Activated T-cell treated with anti-CD3 and anti-CD28 coated beads, Interleukin-2, amount 50 U/mL, for 4 hours (primary cell): ENCODE data around the gene NRCAM. TPM values are rescaled to one million over a fixed set of nuclear protein-coding genes. Genes with fewer than 3 reads are reported as not detected.

Experiments used
- ATAC-seq, 2 donors: fragments of 200-7000 bp; cut with Tn5 transposase; one replicate each; pipeline ENCODE4 v1.10.0; 2021
- DNase-seq: peaks from one replicate; pipeline ENCODE4 v3.0.0-alpha.2; 2020
- H3K27me3 Mint-ChIP-seq: one replicate; pipeline ENCODE4 v1.8.0; 2021; ENCODE audit warnings: low read depth, mixed read lengths
- H3K36me3 Mint-ChIP-seq: one replicate; pipeline ENCODE4 v1.8.0; 2022; ENCODE audit warnings: mixed read lengths; ENCODE audit not compliant: insufficient read depth
- H3K4me1 Mint-ChIP-seq: one replicate; pipeline ENCODE4 v1.8.0; 2021; ENCODE audit warnings: low read depth, mixed read lengths
- H3K4me3 Mint-ChIP-seq: one replicate; pipeline ENCODE4 v1.8.0; 2021; ENCODE audit warnings: mild to moderate bottlenecking, moderate library complexity, mixed read lengths
- H3K9me3 Mint-ChIP-seq: one replicate; pipeline ENCODE4 v1.8.0; 2021; ENCODE audit warnings: mixed read lengths
- total RNA-seq, 3 donors: library from RNA; stranded (reverse); gene quantifications; one replicate each; pipeline ENCODE4 v1.2.1, GENCODE V29; 2021

NRCAM gene
- total RNA-seq, 3 donors from 2014 or later = 0.53 to 0.73 (median 0.69) TPM

- Mint-ChIP-seq H3K4me1 (no peaks in the 10 kb centered on the region), H3K4me3 (no peak overlapping the region), H3K36me3 (no peaks in the 10 kb centered on the region), H3K9me3 (peaks cover 5% of the 10 kb centered on the region), H3K27me3 (no peaks in the 10 kb centered on the region)
- ATAC-seq = no peak
- no peak for DNase-seq
Measured at GRCh38 chr7:108257954-108258353, 198.3 kb downstream of the NRCAM start.

GRCh38 chr7:108254259-108254658, 202.0 kb downstream of the NRCAM start:
- no peaks in the 10 kb centered on the region for H3K36me3 Mint-ChIP-seq
- H3K4me1 Mint-ChIP-seq = no peaks in the 10 kb centered on the region
- no peaks in the 10 kb centered on the region for H3K27me3 Mint-ChIP-seq
- peaks cover under 1% of the 10 kb centered on the region for H3K9me3 Mint-ChIP-seq
- H3K4me3 Mint-ChIP-seq = no peak overlapping the region
- ATAC-seq (no peak), DNase-seq (no peak)

GRCh38 chr7:108253275-108254044, 202.8 kb downstream of the NRCAM start:
- no peak for DNase-seq
- no peak for ATAC-seq
- Mint-ChIP-seq H3K4me3 (no peak overlapping the region), H3K36me3 (no peaks in the 10 kb centered on the region), H3K27me3 (no peaks in the 10 kb centered on the region), H3K4me1 (no peaks in the 10 kb centered on the region), H3K9me3 (no peaks in the 10 kb centered on the region)

GRCh38 chr7:108252177-108252576, 204.1 kb downstream of the NRCAM start:
- H3K36me3 Mint-ChIP-seq = no peaks in the 10 kb centered on the region

GRCh38 chr7:108251700-108252099, 204.5 kb downstream of the NRCAM start:
- Mint-ChIP-seq H3K9me3 (no peaks in the 10 kb centered on the region), H3K4me3 (no peak overlapping the region), H3K4me1 (no peaks in the 10 kb centered on the region), H3K36me3 (no peaks in the 10 kb centered on the region), H3K27me3 (no peaks in the 10 kb centered on the region)
- no peak for ATAC-seq
- DNase-seq = no peak

More at GRCh38 chr7:108252177-108252576, 204.1 kb downstream of the NRCAM start:
- DNase-seq (no peak), ATAC-seq (no peak)
- Mint-ChIP-seq H3K9me3 (no peaks in the 10 kb centered on the region), H3K27me3 (no peaks in the 10 kb centered on the region), H3K4me1 (no peaks in the 10 kb centered on the region), H3K4me3 (no peak overlapping the region)

GRCh38 chr7:108249453-108249852, 206.8 kb downstream of the NRCAM start:
- Mint-ChIP-seq H3K9me3 (no peaks in the 10 kb centered on the region), H3K4me3 (no peak overlapping the region), H3K36me3 (no peaks in the 10 kb centered on the region), H3K4me1 (no peaks in the 10 kb centered on the region), H3K27me3 (no peaks in the 10 kb centered on the region)
- no peak for DNase-seq
- ATAC-seq = no peak

GRCh38 chr7:108248821-108249220, 207.4 kb downstream of the NRCAM start:
- Mint-ChIP-seq H3K36me3 (no peaks in the 10 kb centered on the region), H3K4me3 (no peak overlapping the region), H3K27me3 (peaks cover 2% of the 10 kb centered on the region), H3K9me3 (no peaks in the 10 kb centered on the region), H3K4me1 (no peaks in the 10 kb centered on the region)
- ATAC-seq = no peak
- no peak for DNase-seq

- H3K9me3 Mint-ChIP-seq = no peaks in the 10 kb centered on the region
- H3K4me3 Mint-ChIP-seq = no peak overlapping the region
- no peaks in the 10 kb centered on the region for H3K4me1 Mint-ChIP-seq
- DNase-seq (no peak), ATAC-seq (no peak)
- peaks cover 2% of the 10 kb centered on the region for H3K27me3 Mint-ChIP-seq
- no peaks in the 10 kb centered on the region for H3K36me3 Mint-ChIP-seq
Measured at GRCh38 chr7:108248418-108248817, 207.8 kb downstream of the NRCAM start.

GRCh38 chr7:108247614-108248013, 208.6 kb downstream of the NRCAM start:
- Mint-ChIP-seq H3K27me3 (peaks cover 2% of the 10 kb centered on the region), H3K4me3 (no peak overlapping the region), H3K4me1 (no peaks in the 10 kb centered on the region), H3K9me3 (no peaks in the 10 kb centered on the region), H3K36me3 (no peaks in the 10 kb centered on the region)
- ATAC-seq (no peak), DNase-seq (no peak)

GRCh38 chr7:108246227-108246837, 209.9 kb downstream of the NRCAM start:
- no peaks in the 10 kb centered on the region for H3K4me1 Mint-ChIP-seq
- DNase-seq (no peak), ATAC-seq (peak in 1 of 2 donors; percentile 37)
- no peaks in the 10 kb centered on the region for H3K36me3 Mint-ChIP-seq
- no peak overlapping the region for H3K4me3 Mint-ChIP-seq
- H3K9me3 Mint-ChIP-seq = no peaks in the 10 kb centered on the region
- H3K27me3 Mint-ChIP-seq = peaks cover 2% of the 10 kb centered on the region

- H3K4me1 Mint-ChIP-seq = no peaks in the 10 kb centered on the region
- no peak overlapping the region for H3K4me3 Mint-ChIP-seq
- peaks cover 2% of the 10 kb centered on the region for H3K27me3 Mint-ChIP-seq
- no peaks in the 10 kb centered on the region for H3K36me3 Mint-ChIP-seq
- H3K9me3 Mint-ChIP-seq = no peaks in the 10 kb centered on the region
- DNase-seq = no peak
- no peak for ATAC-seq
Measured at GRCh38 chr7:108245523-108246226, 210.6 kb downstream of the NRCAM start.

GRCh38 chr7:108244110-108244509, 212.1 kb downstream of the NRCAM start:
- Mint-ChIP-seq H3K9me3 (no peaks in the 10 kb centered on the region), H3K4me3 (no peak overlapping the region), H3K27me3 (peaks cover 2% of the 10 kb centered on the region), H3K36me3 (no peaks in the 10 kb centered on the region), H3K4me1 (no peaks in the 10 kb centered on the region)
- no peak for ATAC-seq
- DNase-seq = no peak

GRCh38 chr7:108239501-108240225, 216.6 kb downstream of the NRCAM start:
- H3K4me1 Mint-ChIP-seq = no peaks in the 10 kb centered on the region
- peaks cover 5% of the 10 kb centered on the region for H3K27me3 Mint-ChIP-seq
- H3K36me3 Mint-ChIP-seq = no peaks in the 10 kb centered on the region
- ATAC-seq (no peak), DNase-seq (no peak)
- no peak overlapping the region for H3K4me3 Mint-ChIP-seq
- H3K9me3 Mint-ChIP-seq = no peaks in the 10 kb centered on the region

GRCh38 chr7:108236681-108237415, 219.4 kb downstream of the NRCAM start:
- no peaks in the 10 kb centered on the region for H3K4me1 Mint-ChIP-seq
- no peaks in the 10 kb centered on the region for H3K9me3 Mint-ChIP-seq
- no peak overlapping the region for H3K4me3 Mint-ChIP-seq
- no peak for DNase-seq
- peaks cover 3% of the 10 kb centered on the region for H3K27me3 Mint-ChIP-seq
- H3K36me3 Mint-ChIP-seq = no peaks in the 10 kb centered on the region
- ATAC-seq = no peak
